HG03097 (cell line): Measurements from ENCODE around the gene PIGM.
A peak's percentile ranks its signal among the peaks of the same experiment; 100 is the strongest.
"Not testable (repeated sequence)": the region's sequence is repeated elsewhere in the genome, so short reads cannot be mapped to it uniquely, and the experiment has no call there.

Experiments
- ATAC-seq: cut with Tn5 transposase; IDR thresholded peaks from one replicate; pipeline ENCODE4 v1.9.1; 2021; ENCODE audit not compliant: unreplicated experiment, low FRiP score

Gene PIGM

GRCh38 chr1:160061369-160062229, 29.8 kb upstream of the PIGM start:
- ATAC-seq, result no peak

- no peak for ATAC-seq
Observed at GRCh38 chr1:160058087-160058486, 26.3 kb upstream of the PIGM start.

DNA sequence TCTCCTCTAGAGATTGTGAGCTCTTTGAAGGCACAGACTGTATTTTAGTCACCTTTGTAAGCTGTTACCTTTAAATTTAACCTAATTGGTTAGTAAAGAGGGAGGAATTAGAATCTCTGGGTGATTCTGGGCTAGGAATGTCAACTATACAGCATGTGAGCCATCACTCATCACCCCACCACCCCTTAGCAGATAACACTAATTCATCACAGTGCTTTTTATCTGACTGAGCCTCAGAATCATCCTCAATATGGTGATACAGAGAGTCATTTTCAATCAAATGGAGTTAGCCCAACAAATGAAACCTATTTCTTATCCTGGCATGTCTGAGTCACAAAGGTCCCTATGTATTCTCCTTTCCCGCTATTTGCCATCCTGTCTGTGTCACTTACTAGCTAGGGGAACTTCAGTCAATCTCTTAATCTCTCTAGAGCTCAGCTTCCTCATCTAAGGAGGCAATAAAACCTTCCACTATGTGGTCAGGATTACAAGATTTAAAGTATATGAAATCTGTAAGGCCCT, 24.9 kb upstream of the PIGM start:
- no peak for ATAC-seq

DNA sequence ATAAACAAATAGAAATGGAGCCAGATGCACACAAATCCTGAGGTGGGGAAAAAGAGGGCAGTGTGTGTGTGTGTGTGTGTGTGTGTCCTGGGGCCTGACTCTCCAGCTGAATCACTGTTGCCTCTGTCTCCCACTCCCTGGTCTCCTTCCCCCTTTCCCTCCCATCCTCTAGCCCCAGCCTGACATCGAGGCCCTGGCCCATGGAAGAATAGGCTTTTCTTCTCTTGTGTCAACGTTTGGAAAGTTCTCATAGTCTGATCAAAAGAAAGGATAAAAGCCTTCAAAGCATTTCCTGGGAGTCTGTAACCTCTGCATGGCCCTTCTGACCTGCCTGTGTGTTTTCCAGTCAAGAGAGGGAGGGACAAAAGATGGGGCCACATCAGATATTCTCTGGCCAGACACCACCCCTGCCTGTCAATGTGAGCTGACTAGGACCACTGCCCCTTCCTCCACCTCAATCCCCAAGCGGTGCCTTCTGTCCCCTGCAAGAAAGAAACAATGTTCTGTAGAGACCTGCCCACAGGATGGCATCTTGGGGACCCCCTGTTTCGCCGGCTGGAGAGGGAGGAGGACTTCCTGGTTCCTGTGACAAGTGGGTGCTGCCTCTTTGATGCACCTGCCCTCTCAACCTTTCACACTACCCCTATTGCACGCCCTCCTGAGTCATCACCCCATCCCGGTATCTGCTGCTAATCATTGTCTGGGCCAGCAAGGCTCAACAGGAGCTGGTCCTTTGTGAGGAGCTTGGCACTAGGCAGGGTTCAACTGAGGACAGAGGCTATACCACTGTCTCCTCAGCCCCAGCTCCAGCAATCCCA, 22.0 kb upstream of the PIGM start:
- no peak for ATAC-seq

DNA sequence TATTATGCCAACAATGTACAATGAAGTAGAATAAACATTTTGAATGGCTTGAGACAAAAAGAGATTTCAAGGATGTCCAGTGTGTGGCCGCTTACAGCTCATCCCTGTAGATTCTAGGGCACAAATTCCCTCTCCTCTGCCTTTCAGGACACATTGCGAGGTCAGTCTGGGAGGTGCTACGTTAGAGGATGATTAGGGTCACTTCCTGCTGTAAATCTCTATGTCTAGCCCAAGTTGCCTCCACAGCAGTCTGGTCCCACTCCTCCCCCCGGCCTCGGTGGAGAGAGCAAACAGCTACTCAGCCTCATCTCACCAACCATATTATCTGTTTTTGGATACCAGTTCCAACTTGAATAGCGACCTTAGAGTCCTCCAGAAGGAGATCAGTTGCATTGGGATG, 21.1 kb upstream of the PIGM start:
- ATAC-seq, result no peak

- no peak for ATAC-seq
Observed at GRCh38 chr1:160050619-160051018, 18.8 kb upstream of the PIGM start.

- not testable (repeated sequence) for ATAC-seq
Observed at GRCh38 chr1:160050182-160050581, 18.4 kb upstream of the PIGM start.

GRCh38 chr1:160049101-160049500, 17.3 kb upstream of the PIGM start:
- ATAC-seq, result no peak

- ATAC-seq, result no peak
Observed at GRCh38 chr1:160048335-160048734, 16.5 kb upstream of the PIGM start.

DNA sequence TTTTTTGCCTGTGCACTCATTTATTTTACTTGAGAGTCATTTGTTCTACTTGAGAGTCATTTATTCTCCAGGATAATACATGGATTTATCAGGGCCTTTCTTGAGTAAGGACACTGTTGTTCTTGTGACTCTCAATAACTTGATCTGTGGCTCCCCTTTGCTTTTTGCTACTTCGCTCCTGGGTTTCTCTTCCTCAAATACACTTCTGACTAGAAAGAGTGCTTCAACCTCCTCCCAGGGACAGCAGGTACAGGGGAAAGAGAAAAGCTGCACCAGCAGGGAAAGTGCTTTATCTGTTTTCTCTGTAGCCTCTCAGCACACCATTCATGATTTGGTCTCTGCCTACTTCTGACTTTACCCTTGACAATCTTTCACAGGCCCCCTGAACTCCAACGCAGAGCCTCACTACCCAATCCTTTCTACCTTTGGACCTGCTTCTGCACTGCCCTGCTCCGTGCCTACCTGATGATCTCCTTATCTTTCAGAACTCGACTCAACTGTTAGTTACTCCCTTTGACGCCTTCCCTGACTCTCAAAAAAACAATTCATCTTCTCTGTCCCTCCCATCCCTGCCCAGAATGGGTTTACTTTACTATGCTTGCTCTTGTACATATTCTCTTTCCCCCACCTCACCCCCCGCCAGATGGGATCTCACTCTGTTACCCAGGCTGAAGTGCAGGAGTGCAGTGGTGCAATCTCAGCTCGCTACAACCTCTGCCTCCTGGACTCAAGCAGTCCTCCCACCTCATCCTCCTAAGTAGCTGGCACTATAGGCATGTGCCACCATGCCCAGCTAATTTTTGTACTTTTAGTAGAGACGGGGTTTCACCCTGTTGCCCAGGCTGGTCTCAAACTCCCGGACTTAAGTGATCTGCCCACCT, 15.6 kb upstream of the PIGM start:
- no peak for ATAC-seq

DNA sequence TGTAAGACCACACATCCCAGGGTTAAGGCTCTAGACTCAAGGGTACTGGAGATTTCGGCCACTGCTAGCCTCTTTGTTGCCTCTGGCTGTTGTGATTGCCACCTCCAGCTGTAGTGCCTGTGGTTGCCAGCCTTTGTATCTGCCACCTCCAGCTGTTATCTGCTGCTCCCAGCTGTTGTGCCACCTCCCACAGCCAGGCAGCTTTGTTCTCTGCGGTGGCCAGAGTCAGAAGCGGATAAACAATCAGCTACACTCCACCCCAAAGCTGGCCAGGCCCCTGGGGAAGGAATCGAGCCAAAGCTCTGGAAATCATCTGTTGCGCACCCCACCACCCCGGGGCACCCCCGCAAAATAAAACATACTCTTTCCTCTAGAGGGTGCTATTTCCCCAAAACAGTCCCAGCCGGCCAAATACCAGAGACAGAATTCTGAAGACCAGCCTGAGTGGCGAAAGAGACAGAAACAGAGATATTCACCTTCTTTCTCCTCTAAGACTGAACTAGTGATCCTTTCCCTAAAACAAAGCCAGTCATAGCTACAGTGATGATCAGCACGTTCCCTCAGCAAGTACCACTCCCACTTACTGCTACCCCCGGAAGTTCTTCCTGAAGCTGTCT, 14.8 kb upstream of the PIGM start:
- no peak for ATAC-seq

DNA sequence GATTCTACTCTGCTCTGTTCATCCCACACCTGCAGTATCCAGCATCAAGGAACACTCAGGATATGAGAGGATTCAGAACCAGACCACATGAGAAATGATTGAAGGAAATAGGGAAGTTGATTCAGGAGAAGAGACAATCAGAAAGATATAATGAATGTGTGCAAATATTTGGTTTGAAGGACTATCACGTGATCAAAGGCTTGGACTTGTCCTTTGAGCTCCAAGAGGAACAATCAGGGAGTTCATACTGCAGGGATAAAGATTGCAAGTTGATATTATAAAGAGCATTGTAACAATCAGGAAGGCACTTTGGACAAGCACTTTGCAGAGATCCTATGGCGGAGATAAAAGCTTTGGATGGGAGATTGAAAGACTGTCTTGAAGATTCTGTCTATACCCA, 13.9 kb upstream of the PIGM start:
- no peak for ATAC-seq

DNA sequence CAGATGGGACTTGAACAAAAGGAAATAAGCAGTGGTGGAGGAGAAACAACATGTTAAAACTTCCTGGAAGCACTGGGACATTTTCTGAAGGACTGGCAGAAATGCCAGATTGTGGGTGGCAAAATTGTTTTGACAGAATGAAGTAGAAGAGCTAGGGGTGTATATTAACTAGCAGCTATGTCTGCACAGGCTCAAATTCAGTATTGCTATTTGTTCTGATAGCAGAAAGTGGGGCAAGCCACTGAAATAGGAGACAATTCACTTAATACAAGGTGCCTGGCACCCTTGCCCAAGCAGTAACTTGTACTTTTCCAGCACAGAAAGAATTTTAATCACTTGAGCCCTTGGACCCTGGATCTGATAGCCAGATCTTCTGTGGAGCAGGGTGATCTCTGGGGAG, 11.8 kb upstream of the PIGM start:
- no peak for ATAC-seq

DNA sequence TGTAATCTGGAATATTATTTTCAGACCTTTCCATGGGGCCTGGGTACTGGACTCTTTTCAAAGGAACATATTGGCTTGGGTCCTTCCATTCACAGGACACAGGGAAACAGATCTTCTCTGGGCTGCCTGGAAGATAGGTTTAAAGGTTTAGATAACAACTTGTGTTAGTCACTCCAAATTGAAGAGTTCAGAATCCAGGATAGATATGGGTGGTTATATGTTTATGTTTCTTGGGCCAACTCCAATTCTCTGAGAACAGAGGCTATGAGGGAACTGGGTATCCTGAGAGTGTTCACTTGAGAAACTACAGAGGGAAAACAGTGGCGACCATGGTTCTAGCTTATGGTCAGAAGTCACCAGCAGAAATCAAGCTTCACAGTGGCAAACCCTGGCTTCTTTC, 8.7 kb upstream of the PIGM start:
- no peak for ATAC-seq

DNA sequence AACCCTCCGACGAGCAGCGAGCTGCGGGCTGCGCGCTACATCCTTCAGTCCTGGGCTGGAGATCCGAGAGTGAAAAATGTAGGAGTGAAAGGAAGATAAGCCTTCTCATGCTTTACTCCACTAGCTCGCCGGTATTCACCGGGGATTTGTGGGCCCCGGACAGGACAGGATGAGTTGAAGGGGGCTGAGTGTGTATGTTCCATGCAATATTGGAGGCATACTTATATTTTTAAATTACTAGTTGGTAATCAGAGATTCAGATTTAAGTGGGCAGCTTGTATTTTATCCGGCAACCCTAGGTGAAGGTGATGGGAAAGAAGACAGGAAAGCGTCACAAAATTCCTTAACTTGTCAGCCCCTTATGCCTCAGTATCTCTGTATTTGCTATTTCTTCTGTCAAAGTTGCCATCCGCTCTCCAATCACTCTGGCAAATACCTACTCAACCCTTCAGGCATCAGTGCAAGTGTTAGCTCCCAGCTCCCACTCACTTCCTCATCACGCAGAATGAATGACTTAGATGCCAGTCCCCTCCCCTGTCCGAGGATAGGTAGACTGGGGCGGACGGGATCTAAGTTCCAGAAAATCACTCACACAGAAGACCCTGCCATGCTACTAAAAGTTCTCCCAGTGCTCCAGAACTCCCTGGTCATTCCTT, 503 bp upstream of the PIGM start:
- ATAC-seq, result peak; percentile 12

DNA sequence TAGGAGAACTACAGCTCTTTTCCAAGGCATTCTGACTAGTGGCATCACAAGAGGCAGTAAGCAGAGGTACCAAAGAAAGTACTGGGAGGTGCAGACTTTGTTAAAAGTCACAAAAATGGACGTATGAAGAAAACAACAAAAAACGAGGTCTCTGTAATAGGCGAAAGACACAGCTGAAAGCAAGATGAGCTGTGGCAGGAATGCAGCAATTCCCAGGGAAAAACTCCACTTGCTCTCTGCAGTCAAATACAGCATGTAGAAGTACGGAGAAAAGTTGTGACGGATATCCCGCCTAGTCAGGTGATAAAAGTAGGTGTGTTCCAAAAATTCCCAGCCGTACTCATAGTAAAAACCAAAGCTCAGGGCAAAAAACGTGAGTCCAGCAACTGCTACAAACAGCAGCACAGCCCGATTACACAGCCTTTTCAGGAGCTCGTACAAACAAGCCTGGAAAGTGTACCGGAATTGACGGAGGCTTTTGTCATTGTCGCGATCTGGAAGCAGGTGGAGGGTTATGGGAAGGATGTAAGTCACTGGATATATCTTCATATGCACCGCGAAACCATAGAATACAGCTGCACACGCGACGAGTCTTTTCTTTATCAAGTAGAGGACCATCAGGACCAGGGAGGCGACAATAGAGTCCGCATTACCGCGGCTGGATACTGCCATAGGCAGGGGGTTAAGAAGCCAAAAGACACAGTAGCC, 979 bp downstream of the PIGM start:
- ATAC-seq, result no peak

- no peak for ATAC-seq
Observed at GRCh38 chr1:160028426-160028825, 3.4 kb downstream of the PIGM start.

GRCh38 chr1:160025314-160025713, 6.5 kb downstream of the PIGM start:
- ATAC-seq, result no peak
